ENCODE results near the gene IFI27.

DNA sequence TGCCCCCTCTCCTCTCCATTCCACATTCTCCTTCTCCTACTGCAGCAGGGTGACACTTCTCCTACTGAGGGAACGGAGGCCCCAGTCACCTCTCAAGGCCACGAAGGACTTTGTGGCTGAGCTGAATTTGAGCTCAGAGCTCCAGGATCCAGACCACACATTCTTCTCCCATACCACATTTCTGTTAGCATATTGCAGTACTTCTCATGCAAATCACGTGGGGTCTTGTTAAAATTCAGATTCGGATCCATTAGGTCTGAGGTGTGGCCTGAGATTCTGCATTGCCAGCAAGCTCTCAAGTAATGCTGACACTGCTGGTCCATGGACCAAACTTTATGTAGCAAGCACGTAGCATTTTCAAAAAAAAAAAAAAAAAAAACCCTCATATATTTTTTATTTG is 28.5 kb downstream of the IFI27 start:
- TF ChIP-seq, protein P1, sequence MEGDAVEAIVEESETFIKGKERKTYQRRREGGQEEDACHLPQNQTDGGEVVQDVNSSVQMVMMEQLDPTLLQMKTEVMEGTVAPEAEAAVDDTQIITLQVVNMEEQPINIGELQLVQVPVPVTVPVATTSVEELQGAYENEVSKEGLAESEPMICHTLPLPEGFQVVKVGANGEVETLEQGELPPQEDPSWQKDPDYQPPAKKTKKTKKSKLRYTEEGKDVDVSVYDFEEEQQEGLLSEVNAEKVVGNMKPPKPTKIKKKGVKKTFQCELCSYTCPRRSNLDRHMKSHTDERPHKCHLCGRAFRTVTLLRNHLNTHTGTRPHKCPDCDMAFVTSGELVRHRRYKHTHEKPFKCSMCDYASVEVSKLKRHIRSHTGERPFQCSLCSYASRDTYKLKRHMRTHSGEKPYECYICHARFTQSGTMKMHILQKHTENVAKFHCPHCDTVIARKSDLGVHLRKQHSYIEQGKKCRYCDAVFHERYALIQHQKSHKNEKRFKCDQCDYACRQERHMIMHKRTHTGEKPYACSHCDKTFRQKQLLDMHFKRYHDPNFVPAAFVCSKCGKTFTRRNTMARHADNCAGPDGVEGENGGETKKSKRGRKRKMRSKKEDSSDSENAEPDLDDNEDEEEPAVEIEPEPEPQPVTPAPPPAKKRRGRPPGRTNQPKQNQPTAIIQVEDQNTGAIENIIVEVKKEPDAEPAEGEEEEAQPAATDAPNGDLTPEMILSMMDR (IDR thresholded peaks at IDR 0.05), result no peak
- no peak for TF ChIP-seq POLR2A (IDR thresholded peaks at IDR 0.05)
